Parathyroid adenoma (tissue), 2 donors: ENCODE data around the gene DAZAP1.

Experiments
- H2AFZ ChIP-seq: fragments of 300-600 bp; sonication (generic); one replicate; pipeline ENCODE4 v1.7.0; 2017; ENCODE audit warnings: antibody characterized with exemption, mild to moderate bottlenecking
- H3K27ac ChIP-seq: fragments of 300-600 bp; sonication (generic); one replicate; pipeline ENCODE4 v1.7.0; 2017
- H3K27me3 ChIP-seq: fragments of 300-600 bp; sonication (generic); one replicate; pipeline ENCODE4 v1.7.0; 2017; ENCODE audit warnings: low read length; ENCODE audit not compliant: control insufficient read depth, insufficient read depth
- H3K36me3 ChIP-seq: fragments of 300-600 bp; sonication (generic); one replicate; pipeline ENCODE4 v1.7.0; 2017; ENCODE audit warnings: low read length; ENCODE audit not compliant: control insufficient read depth, insufficient read depth
- H3K4me1 ChIP-seq: fragments of 300-600 bp; sonication (generic); one replicate; pipeline ENCODE4 v1.7.0; 2017; ENCODE audit warnings: control low read depth
- H3K4me2 ChIP-seq: fragments of 300-600 bp; sonication (generic); one replicate; pipeline ENCODE4 v1.7.0; 2017; ENCODE audit warnings: low read length
- H3K4me3 ChIP-seq: fragments of 300-600 bp; sonication (generic); one replicate; pipeline ENCODE4 v1.7.0; 2017; ENCODE audit warnings: low read depth, low read length
- H3K79me2 ChIP-seq: fragments of 300-600 bp; sonication (generic); one replicate; pipeline ENCODE4 v1.7.0; 2017; ENCODE audit warnings: control low read depth
- H3K9ac ChIP-seq: fragments of 300-600 bp; sonication (generic); one replicate; pipeline ENCODE4 v1.7.0; 2017; ENCODE audit warnings: mild to moderate bottlenecking
- H3K9me3 ChIP-seq: fragments of 300-600 bp; sonication (generic); one replicate; pipeline ENCODE4 v1.7.0; 2017; ENCODE audit warnings: low read length; ENCODE audit not compliant: control insufficient read depth
- CTCF ChIP-seq: fragments of 300-600 bp; sonication (generic); IDR thresholded peaks from one replicate; pipeline ENCODE4 v1.7.0; 2017; ENCODE audit warnings: antibody characterized with exemption, mild to moderate bottlenecking
- donor health status: primary hyperparathyroidism.

The DAZAP1 gene

DNA sequence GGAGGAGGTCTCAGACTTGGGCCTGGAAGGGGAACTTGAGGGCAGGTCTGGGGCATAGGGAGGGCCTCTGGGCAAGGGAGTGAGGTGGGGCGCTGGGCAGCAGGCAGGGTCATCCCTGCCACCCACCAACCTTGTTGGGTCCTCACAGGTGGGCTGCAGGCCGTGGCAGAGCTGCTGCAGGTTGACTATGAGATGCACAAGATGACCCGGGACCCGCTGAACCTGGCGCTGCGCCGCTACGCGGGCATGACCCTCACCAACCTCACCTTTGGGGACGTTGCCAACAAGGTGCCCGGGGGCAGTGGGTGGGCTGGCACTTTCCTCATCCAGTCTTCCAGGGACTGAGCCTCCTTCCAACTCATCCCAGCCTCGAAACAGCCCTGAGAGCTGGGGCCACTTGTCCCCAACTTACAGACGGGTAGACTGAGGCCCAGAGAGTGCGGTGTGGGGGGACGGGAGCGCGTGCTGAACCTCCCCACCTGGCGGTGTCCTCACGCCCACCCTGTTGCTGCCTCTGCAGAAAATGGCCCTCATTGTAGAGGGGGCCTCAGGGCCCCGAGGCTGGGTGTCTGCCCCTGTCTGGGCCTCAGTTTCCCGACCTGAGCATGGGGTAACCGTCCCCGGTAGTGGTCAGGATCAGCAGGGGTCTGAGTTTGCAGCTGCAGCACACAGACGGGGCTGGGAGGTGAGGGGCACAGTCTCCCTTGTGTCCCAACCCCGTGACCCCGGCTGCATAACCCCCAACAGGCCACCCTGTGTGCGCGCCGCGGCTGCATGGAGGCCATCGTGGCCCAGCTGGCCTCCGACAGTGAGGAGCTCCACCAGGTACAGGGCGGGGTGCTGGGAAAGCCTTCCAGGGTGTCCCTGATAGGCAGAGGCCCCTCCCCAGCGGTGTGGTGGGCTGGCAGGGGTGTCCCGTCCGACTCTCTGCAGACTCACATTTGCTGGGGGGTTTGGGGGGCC lies 52.9 kb downstream of the DAZAP1 start:
- Histone ChIP-seq H3K27me3 (no peaks in the 10 kb centered on the region), H3K9ac (no peak overlapping the region), H3K9me3 (no peaks in the 10 kb centered on the region), H2AFZ (no peak overlapping the region), H3K27ac (no peak overlapping the region), H3K79me2 (peaks cover 4% of the 10 kb centered on the region), H3K4me2 (no peak overlapping the region), H3K36me3 (no peaks in the 10 kb centered on the region), H3K4me3 (no peak overlapping the region), H3K4me1 (peaks cover 3% of the 10 kb centered on the region)
- TF ChIP-seq CTCF = no peak

DNA sequence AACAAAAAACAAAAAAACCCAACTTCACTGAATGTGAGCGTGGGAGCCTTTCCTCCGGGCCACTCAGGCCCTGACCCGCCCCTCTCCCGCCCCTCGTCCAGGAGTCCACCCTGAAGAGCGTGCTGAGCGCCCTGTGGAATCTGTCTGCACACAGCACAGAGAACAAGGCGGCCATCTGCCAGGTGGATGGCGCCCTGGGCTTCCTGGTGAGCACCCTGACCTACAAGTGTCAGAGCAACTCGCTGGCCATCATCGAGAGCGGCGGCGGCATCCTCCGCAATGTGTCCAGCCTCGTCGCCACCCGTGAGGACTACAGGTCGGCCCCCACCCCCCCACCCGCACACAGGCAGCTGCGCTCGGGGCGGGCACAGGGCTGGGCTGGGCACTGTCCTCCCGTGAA lies 54.5 kb downstream of the DAZAP1 start:
- Histone ChIP-seq H3K9me3 (no peaks in the 10 kb centered on the region), H3K4me2 (no peak overlapping the region), H3K79me2 (peaks cover 10% of the 10 kb centered on the region), H3K9ac (no peak overlapping the region), H3K4me1 (peaks cover 2% of the 10 kb centered on the region), H3K36me3 (no peaks in the 10 kb centered on the region), H3K27ac (no peak overlapping the region), H3K4me3 (no peak overlapping the region), H2AFZ (no peak overlapping the region), H3K27me3 (no peaks in the 10 kb centered on the region)
- no peak for TF ChIP-seq CTCF

- Histone ChIP-seq H3K4me2 (no peak overlapping the region), H3K9ac (no peak overlapping the region), H3K4me3 (no peak overlapping the region), H3K4me1 (peaks cover 14% of the 10 kb centered on the region), H3K9me3 (no peaks in the 10 kb centered on the region), H3K27ac (no peak overlapping the region), H3K36me3 (no peaks in the 10 kb centered on the region), H3K27me3 (peaks cover 11% of the 10 kb centered on the region), H3K79me2 (peaks cover 10% of the 10 kb centered on the region), H2AFZ (no peak overlapping the region)
- peak; percentile 10 for TF ChIP-seq CTCF
These were observed 58.0 kb downstream of the DAZAP1 start for GRCh38 chr19:1465191-1466016.

DNA sequence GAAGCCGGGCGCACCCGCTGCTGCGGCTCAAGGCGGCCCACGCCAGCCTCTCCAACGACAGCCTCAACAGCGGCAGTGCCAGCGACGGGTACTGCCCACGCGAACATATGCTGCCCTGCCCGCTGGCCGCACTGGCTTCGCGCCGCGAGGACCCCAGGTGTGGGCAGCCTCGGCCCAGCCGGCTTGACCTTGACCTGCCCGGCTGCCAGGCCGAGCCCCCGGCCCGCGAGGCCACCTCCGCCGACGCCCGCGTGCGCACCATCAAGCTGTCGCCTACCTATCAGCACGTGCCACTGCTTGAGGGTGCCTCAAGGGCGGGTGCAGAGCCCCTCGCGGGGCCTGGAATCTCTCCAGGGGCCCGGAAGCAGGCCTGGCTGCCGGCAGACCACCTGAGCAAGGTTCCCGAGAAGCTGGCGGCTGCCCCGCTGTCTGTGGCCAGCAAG lies 58.7 kb downstream of the DAZAP1 start:
- TF ChIP-seq CTCF = no peak

More for the DNA sequence above, 58.7 kb downstream of the DAZAP1 start:
- Histone ChIP-seq H3K27ac (no peak overlapping the region), H3K4me1 (peaks cover 14% of the 10 kb centered on the region), H3K36me3 (no peaks in the 10 kb centered on the region), H3K4me3 (no peak overlapping the region), H3K79me2 (peaks cover 10% of the 10 kb centered on the region), H2AFZ (no peak overlapping the region), H3K27me3 (peaks cover 11% of the 10 kb centered on the region), H3K9me3 (no peaks in the 10 kb centered on the region), H3K4me2 (no peak overlapping the region), H3K9ac (no peak overlapping the region)
